Activated CD8-positive, alpha-beta memory T cell treated with anti-CD3 and anti-CD28 coated beads for 1 hour (primary cell): ENCODE measurements around the gene PRKG1.

Experiments
- DNase-seq, 2 donors: peaks; one replicate each; pipeline ENCODE4 v3.0.0-alpha.2; 2020; ENCODE audit warnings: low read depth in 1 of 2; ENCODE audit errors: extremely low read depth in 1 of 2

Gene PRKG1

GRCh38 chr10:51937308-51938140, 863.2 kb downstream of the PRKG1 start:
- no peak for DNase-seq

- DNase-seq = no peak
Observed at GRCh38 chr10:51950371-51950995, 876.2 kb downstream of the PRKG1 start.

- DNase-seq = no peak
Observed at GRCh38 chr10:51950996-51951555, 876.8 kb downstream of the PRKG1 start.

- no peak for DNase-seq
Observed at GRCh38 chr10:51951601-51952000, 877.3 kb downstream of the PRKG1 start.

- no peak for DNase-seq
Observed at GRCh38 chr10:51952056-51952455, 877.8 kb downstream of the PRKG1 start.

- DNase-seq = no peak
Observed at GRCh38 chr10:51955696-51956095, 881.4 kb downstream of the PRKG1 start.

GRCh38 chr10:51956822-51957221, 882.5 kb downstream of the PRKG1 start:
- DNase-seq = no peak

- no peak for DNase-seq
Observed at GRCh38 chr10:51960494-51960895, 886.2 kb downstream of the PRKG1 start.

GRCh38 chr10:51961401-51961800, 887.1 kb downstream of the PRKG1 start:
- no peak for DNase-seq

- DNase-seq = no peak
Observed at GRCh38 chr10:51964630-51965029, 890.3 kb downstream of the PRKG1 start.

GRCh38 chr10:51965451-51965850, 891.2 kb downstream of the PRKG1 start:
- DNase-seq = no peak

- no peak for DNase-seq
Observed at GRCh38 chr10:51972733-51973346, 898.6 kb downstream of the PRKG1 start.

GRCh38 chr10:51980752-51981151, 906.5 kb downstream of the PRKG1 start:
- no peak for DNase-seq

GRCh38 chr10:51981731-51982130, 907.4 kb downstream of the PRKG1 start:
- DNase-seq = no peak

GRCh38 chr10:51983481-51983880, 909.2 kb downstream of the PRKG1 start:
- DNase-seq = no peak

- DNase-seq = no peak
Observed at GRCh38 chr10:51985336-51985735, 911.0 kb downstream of the PRKG1 start.

GRCh38 chr10:51986516-51986915, 912.2 kb downstream of the PRKG1 start:
- DNase-seq = no peak

- DNase-seq = no peak
Observed at GRCh38 chr10:51993475-51993874, 919.2 kb downstream of the PRKG1 start.

GRCh38 chr10:51999096-51999495, 924.8 kb downstream of the PRKG1 start:
- DNase-seq = no peak

- no peak for DNase-seq
Observed at GRCh38 chr10:52004342-52004949, 930.2 kb downstream of the PRKG1 start.

GRCh38 chr10:52007091-52007490, 932.8 kb downstream of the PRKG1 start:
- DNase-seq = no peak
